Left colon (tissue), 2 donors: ENCODE results near the gene ZNF804A. TPM values are rescaled to one million over a fixed set of nuclear protein-coding genes. Genes with fewer than 3 reads are reported as not detected.

Experiments
- ATAC-seq: fragments of 200-7000 bp; cut with Tn5 transposase; one replicate; pipeline ENCODE4 v1.9.1; 2020; ENCODE audit warnings: mild to moderate bottlenecking, moderate library complexity
- DNase-seq, 2 donors: peaks; one replicate each; pipeline ENCODE4 v3.0.0-alpha.2; 2020
- intact Hi-C, 2 donors: fragments of 100-400 bp; cut with DNase I in 1 of 2; cut with micrococcal nuclease in 1 of 2; formaldehyde crosslinking; loops; one replicate each; pipeline versions ENCODE4 v1.11.2 to v1.14.0; 2022; cut with DNase I, micrococcal nuclease
- long read RNA-seq: library from polyadenylated mRNA; unstranded; transcript quantifications from one replicate; pipeline ENCODE4 v2.0.0, GENCODE V29; 2021
- total RNA-seq, 2 donors: library from RNA; stranded (reverse); fragmentation: NEBNext Ultra II Directional; extraction: Animal tissue kit (Norgen Biotek cat#: 25700); gene quantifications; one replicate each; pipeline ENCODE4 v1.2.1, GENCODE V29; 2021
- donor health status: DM: no; HTN: no; CAD: no.
- donor health status: DM: yes; HTN: yes; CAD: no.

Gene ZNF804A
- under 1 TPM; 0.06 TPM for total RNA-seq
- long read RNA-seq, result 0 reads

- intact Hi-C loops, result no loop called here
- ATAC-seq (peak; percentile 42), DNase-seq (peak; percentile 28 to 35)
These were observed at the start of gene ZNF804A for GRCh38 chr2:184598316-184599053. Gene ZNF804A, plus strand, starts transcription at chr2:184598529. Its CDS starts 431 bp downstream, at chr2:184598960.

GRCh38 chr2:184549153-184549552 is 49.2 kb upstream of the ZNF804A start:
- DNase-seq (no peak), ATAC-seq (no peak)
- intact Hi-C loops, result no loop called here

GRCh38 chr2:184551626-184552025 is 46.7 kb upstream of the ZNF804A start:
- ATAC-seq (no peak), DNase-seq (no peak)
- intact Hi-C loops, result no loop called here

GRCh38 chr2:184554736-184555135 is 43.6 kb upstream of the ZNF804A start:
- no peak for ATAC-seq
- no peak for DNase-seq
- intact Hi-C loops, result no loop called here

DNA sequence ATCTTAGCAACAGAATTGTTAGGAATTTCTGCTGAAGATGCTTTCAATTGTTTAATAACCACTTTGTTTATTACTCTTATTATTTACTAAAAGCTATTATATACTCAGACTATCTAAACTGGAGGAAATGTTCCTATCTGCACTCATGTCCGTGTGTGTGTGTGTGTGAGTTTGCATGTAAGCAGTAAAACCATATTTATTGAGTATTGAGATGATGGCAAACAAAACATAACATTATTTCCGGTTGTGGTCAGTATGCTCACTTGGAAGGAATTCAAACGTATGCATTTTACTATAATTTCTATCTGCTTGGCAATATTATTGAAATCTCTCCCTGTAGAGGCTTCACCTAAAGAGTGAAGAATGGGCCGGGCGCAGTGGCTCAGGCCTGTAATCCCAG is 43.0 kb upstream of the ZNF804A start:
- no peak for DNase-seq

DNA sequence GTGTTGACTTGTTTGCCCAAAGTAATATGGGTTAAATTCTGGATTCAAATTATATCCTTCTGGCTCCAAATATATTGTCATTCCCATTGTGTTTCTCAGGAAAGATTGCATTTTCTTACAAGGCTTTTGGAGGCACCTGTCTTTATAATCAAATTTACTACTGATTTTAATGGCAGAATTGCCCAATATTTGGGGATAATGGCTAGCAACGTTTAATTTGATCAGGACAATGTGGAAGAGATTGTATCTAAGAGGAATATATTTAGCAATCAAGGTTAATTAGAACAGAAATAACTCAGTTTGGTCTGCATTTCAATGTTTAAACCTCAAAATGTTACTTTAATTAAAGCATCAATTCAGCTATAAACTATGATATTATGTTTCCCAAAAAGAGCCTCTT is 41.7 kb upstream of the ZNF804A start:
- DNase-seq (no peak), ATAC-seq (no peak)
- intact Hi-C loops, result no loop called here

More for the DNA sequence above, 43.0 kb upstream of the ZNF804A start:
- intact Hi-C loops, result no loop called here
- no peak for ATAC-seq

DNA sequence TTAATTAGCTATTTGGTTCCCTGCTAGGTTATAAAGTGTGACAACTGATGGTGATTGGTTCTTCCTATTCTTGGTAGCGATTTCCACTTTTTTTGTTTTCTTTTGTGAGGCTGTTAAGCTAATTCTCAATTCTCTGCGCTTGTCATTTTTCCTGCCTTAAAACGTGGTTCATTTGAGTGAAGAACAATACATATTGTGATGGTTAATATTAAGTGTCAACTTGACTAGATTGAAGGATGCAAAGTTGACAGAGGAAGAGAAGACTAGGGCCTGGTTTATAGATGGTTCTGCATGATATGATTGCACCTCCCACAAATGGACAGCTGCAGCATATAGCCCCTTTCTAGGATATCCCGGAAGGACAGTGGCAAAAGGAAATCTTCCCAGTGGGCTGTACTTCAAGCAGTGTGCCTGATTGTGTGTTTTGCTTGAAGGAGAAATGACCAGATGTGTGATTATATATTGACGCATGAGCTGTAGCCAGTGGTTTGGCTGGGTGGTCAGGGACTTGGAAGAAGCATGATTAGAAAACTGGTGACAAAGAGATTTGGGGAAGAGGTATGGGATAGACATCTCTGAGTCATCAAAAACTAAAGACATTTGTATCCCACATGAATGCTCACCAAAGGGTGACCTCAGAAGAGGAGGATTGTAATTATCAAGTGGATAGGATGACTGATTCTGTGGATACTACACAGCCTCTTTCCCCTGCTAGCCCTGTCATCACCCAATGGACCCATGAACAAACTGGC is 39.4 kb upstream of the ZNF804A start:
- intact Hi-C loops, result no loop called here
- DNase-seq (no peak), ATAC-seq (no peak)

GRCh38 chr2:184560603-184561002 is 37.7 kb upstream of the ZNF804A start:
- ATAC-seq, result no peak

GRCh38 chr2:184562532-184562931 is 35.8 kb upstream of the ZNF804A start:
- DNase-seq (no peak), ATAC-seq (no peak)

More at GRCh38 chr2:184560603-184561002, 37.7 kb upstream of the ZNF804A start:
- intact Hi-C loops, result no loop called here
- no peak for DNase-seq

DNA sequence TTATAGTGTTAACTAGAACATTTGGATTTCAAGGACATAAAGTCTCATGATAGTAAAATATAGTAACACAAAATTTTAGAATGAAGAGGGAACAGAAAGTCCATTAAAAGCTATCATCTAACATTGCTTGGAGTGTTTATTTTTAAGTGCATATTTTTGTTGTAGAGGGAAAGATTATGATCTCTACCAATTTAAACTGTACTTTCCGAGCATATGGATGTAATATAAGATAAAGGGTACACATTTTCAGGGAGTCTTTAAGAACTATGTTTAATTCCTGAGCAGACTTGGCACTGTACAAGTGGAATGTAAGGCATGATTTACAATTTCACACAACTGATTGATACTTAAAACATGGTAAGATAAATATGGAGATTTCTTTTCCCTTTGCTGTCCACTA is 34.2 kb upstream of the ZNF804A start:
- intact Hi-C loops, result no loop called here
- DNase-seq (no peak), ATAC-seq (no peak)

More at GRCh38 chr2:184562532-184562931, 35.8 kb upstream of the ZNF804A start:
- intact Hi-C loops, result no loop called here

GRCh38 chr2:184566716-184567115 is 31.6 kb upstream of the ZNF804A start:
- DNase-seq (no peak), ATAC-seq (no peak)
- intact Hi-C loops, result no loop called here

- intact Hi-C loops, result no loop called here
- no peak for ATAC-seq
- no peak for DNase-seq
These were observed 21.3 kb upstream of the ZNF804A start for GRCh38 chr2:184577056-184577455.

GRCh38 chr2:184577743-184578142 is 20.6 kb upstream of the ZNF804A start:
- ATAC-seq, result no peak
- DNase-seq, result no peak
- intact Hi-C loops, result no loop called here

DNA sequence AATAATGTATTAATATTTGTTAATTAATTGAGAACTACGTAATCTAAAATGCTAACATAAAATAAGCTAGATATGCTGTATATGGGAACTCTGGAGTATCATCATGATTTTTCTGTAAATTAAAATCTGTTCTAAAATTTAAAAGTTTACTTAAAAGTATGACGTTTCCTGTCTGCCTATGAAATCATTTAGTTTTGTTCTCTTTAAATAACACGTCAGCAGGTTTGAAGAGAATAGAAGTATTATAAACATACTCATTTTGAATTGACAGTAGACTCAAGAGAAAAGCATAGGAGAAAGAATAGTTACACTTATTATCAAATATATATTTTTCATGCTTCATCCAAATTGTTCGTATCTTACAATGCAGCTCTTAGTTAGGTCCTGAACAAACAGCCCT is 19.1 kb upstream of the ZNF804A start:
- intact Hi-C loops, result no loop called here
- ATAC-seq, result no peak
- no peak for DNase-seq

DNA sequence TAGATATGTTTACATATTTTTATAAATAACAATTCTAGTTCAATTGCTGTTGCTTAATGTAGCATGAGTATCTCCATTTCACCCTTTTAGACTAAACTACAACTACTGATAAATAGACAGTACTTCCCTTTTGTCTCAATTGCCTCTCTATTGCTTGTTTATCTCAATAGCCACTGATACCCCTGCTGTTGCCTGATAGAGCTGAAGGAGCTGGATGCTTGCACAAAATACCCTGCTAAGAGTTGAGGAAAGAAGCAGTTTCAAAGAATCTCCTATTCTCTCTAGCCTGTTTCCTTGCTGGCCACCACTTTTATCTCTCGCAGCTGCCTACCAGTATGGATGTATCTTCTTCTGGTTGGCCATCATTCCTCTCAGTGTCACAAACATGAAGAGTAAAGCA is 16.9 kb upstream of the ZNF804A start:
- DNase-seq (no peak), ATAC-seq (no peak)
- intact Hi-C loops, result no loop called here

DNA sequence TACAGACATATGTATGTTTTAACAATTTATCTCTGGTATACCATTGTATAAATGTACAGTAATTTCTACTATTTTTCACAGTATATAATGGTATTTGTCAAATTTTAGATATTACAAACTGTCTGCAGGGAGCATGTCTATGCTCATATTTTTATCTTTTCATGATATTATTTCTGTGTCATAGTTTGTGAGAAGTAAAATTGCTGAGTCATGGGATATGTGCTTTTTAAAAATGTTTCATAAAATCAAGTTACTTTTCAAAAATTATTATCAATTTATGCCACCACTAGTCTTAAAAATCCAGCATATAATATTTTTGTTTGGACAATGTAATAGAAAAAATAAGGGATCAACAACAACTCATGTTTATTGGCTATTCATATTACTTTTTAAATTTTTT is 9.1 kb upstream of the ZNF804A start:
- ATAC-seq (no peak), DNase-seq (no peak)
- intact Hi-C loops, result no loop called here

GRCh38 chr2:184596819-184597411 is 1.4 kb upstream of the ZNF804A start:
- intact Hi-C loops, result no loop called here
- ATAC-seq (peak; percentile 37), DNase-seq (no peak)

GRCh38 chr2:184597571-184597991 is 748 bp upstream of the ZNF804A start:
- no peak for ATAC-seq
- DNase-seq, result peak in 1 of 2 donors; percentile 7
- intact Hi-C loops, result no loop called here

- DNase-seq (no peak), ATAC-seq (no peak)
- intact Hi-C loops, result no loop called here
These were observed 370 bp upstream of the ZNF804A start for GRCh38 chr2:184598002-184598315.
